ENCODE results near the gene LHX3. TPM values are rescaled to one million over a fixed set of nuclear protein-coding genes. Genes with fewer than 3 reads are reported as not detected.

LHX3 gene
- total and polyA plus RNA-seq, 2 of the 8 experiments (the other 6 are each of a cell fraction or from before 2014, with no cell fraction given) = 0.02 TPM; not detected in 1

- peak overlapping the region; percentile 67 for H2BK5ac ChIP-seq (ENCODE audit: low read depth, low read length)
- no peaks in the 10 kb centered on the region for H3K23me2 ChIP-seq (ENCODE audit: low read depth, low read length)
- no peaks in the 10 kb centered on the region for H3K27me3 ChIP-seq (replicated peaks in 1 of 4; ENCODE audit: control insufficient read depth in 3 of 4, extremely low read depth in 1 of 4, insufficient read depth in 3 of 4, low read length in 3 of 4)
- peak overlapping the region; percentile 31 for H4K8ac ChIP-seq (ENCODE audit: extremely low read depth, insufficient read depth, low read length)
- H2AFZ ChIP-seq (ENCODE audit: low read length) = no peak overlapping the region
- POLR2A ChIA-PET (ENCODE audit: partially characterized antibody) = interaction anchor here (1.2 kb wide), 1 partner anchor 23 kb away, joined by 3 read pairs; no protein-coding TSS in a partner anchor
- H3K23ac ChIP-seq (ENCODE audit: insufficient read length) = no peak overlapping the region
- H2BK12ac ChIP-seq (ENCODE audit: low read depth, low read length) = peak overlapping the region; percentile 60; the same call in 1 of the 2 replicates
- H3K4me3 ChIP-seq (ENCODE audit: extremely low read depth in 1 of 4, insufficient read depth in 2 of 4, low read depth in 3 of 4, low read length in 4 of 4) = no peak overlapping the region
- no peak for FAIRE-seq
- H3K4ac ChIP-seq (replicated peaks; ENCODE audit: insufficient read length, low read depth, low read length) = no peak overlapping the region
- H3K9ac ChIP-seq (replicated peaks in 1 of 4; ENCODE audit: extremely low read depth in 1 of 4, low read depth in 3 of 4, low read length in 3 of 4) = no peak overlapping the region
- no peak overlapping the region for H3K56ac ChIP-seq (replicated peaks; ENCODE audit: insufficient read length, low read depth, low read length)
- H3K79me1 ChIP-seq (ENCODE audit: low read depth, low read length) = peaks cover 16% of the 10 kb centered on the region
- no peak overlapping the region for H4K5ac ChIP-seq (ENCODE audit: insufficient read length, low read depth, low read length)
- CTCF ChIA-PET (ENCODE audit: partially characterized antibody) = interaction anchor here (0.7 to 6.7 kb wide), 32 partner anchors 8 to 258 kb away, joined by 3 to 52 read pairs (median 4); partner anchors contain the start of gene LHX3
- no peaks in the 10 kb centered on the region for H3K9me3 ChIP-seq (ENCODE audit: insufficient read depth in 2 of 2, low read depth in 1 of 2, low read length in 1 of 2)
- H4K20me1 ChIP-seq (replicated peaks in 1 of 2; ENCODE audit: control insufficient read depth in 1 of 2, insufficient read depth in 2 of 2, low read length in 2 of 2) = peaks cover 30% of the 10 kb centered on the region in 2 experiments
- H2BK120ac ChIP-seq (replicated peaks; ENCODE audit: low read depth, low read length) = no peak overlapping the region
- no peak overlapping the region for H3K27ac ChIP-seq (ENCODE audit: low read depth, low read length)
- H3K4me1 ChIP-seq (replicated peaks in 1 of 4; ENCODE audit: control insufficient read depth in 3 of 4, insufficient read depth in 4 of 4, low read length in 3 of 4) = no peaks in the 10 kb centered on the region; a peak in 1 of 7 replicates
- DNase-seq (ENCODE audit: low read depth in 1 of 2, low spot score in 2 of 2) = peak; percentile 44 to 92
- no peak overlapping the region for H4K91ac ChIP-seq (replicated peaks; ENCODE audit: insufficient read length, low read length)
- peaks cover 0 to 2% (median 1%) of the 10 kb centered on the region in 4 experiments; a peak in 4 of 8 replicates for H3K36me3 ChIP-seq (ENCODE audit: control insufficient read depth in 2 of 4, insufficient read depth in 4 of 4, low read length in 3 of 4)
- 0 out of 2 replicates have a peak overlapping the region, but pooled peaks have one; percentile 4 for H3K18ac ChIP-seq (ENCODE audit: extremely low read depth, low read length)
- peaks cover 0 to 61% of the 10 kb centered on the region in 2 experiments; a peak in 2 of 4 replicates for H3K79me2 ChIP-seq (ENCODE audit: control insufficient read depth in 1 of 2, insufficient read depth in 2 of 2, low read length in 2 of 2)
- H3K14ac ChIP-seq (ENCODE audit: insufficient read length) = no peak overlapping the region
- no peak overlapping the region for H2BK20ac ChIP-seq (ENCODE audit: low read length)
- no peak overlapping the region for H2AK5ac ChIP-seq (ENCODE audit: low read depth, low read length)
- WGBS, 2 experiments (ENCODE audit: extremely low coverage in 1 of 2, insufficient coverage in 1 of 2, insufficient read length in 1 of 2, insufficient replicate concordance in 2 of 2, low coverage in 1 of 2, low lambda C conversion rate in 2 of 2, missing lambda C conversion rate in 1 of 2) = 80% methylated on average over 30 of the region's 30 CpGs; no CpG with 5 or more reads in 1 of the 2 experiments
- peak overlapping the region; percentile 61; the same call in 1 of the 2 replicates for H2BK15ac ChIP-seq (ENCODE audit: low read length)
- H3K4me2 ChIP-seq (ENCODE audit: insufficient read depth in 1 of 2, low read depth in 2 of 2, low read length in 2 of 2) = no peak overlapping the region
- TF ChIP-seq, protein P1, sequence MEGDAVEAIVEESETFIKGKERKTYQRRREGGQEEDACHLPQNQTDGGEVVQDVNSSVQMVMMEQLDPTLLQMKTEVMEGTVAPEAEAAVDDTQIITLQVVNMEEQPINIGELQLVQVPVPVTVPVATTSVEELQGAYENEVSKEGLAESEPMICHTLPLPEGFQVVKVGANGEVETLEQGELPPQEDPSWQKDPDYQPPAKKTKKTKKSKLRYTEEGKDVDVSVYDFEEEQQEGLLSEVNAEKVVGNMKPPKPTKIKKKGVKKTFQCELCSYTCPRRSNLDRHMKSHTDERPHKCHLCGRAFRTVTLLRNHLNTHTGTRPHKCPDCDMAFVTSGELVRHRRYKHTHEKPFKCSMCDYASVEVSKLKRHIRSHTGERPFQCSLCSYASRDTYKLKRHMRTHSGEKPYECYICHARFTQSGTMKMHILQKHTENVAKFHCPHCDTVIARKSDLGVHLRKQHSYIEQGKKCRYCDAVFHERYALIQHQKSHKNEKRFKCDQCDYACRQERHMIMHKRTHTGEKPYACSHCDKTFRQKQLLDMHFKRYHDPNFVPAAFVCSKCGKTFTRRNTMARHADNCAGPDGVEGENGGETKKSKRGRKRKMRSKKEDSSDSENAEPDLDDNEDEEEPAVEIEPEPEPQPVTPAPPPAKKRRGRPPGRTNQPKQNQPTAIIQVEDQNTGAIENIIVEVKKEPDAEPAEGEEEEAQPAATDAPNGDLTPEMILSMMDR (IDR thresholded peaks at IDR 0.05; ENCODE audit: control extremely low read depth in 1 of 3, insufficient read depth in 1 of 3, low read depth in 1 of 3, low read length in 3 of 3) = peak in 2 of 3 experiments; percentile 98 to 99; a peak in 3 of 4 replicates
- TF ChIP-seq EP300 (IDR thresholded peaks at IDR 0.05; ENCODE audit: borderline replicate concordance in 1 of 2, low read depth in 2 of 2, low read length in 2 of 2) = no peak
- TF ChIP-seq BRCA1 (IDR thresholded peaks at IDR 0.05; ENCODE audit: low read depth, low read length) = no peak
- TF ChIP-seq KDM1A (IDR thresholded peaks at IDR 0.05; ENCODE audit: borderline replicate concordance, low read length) = peak; percentile 47; the same call in 1 of the 2 replicates
- no peak for TF ChIP-seq KDM4A (IDR thresholded peaks at IDR 0.05; ENCODE audit: low read depth, low read length, severe bottlenecking)
- no peak for TF ChIP-seq POU5F1 (IDR thresholded peaks at IDR 0.05; ENCODE audit: low read depth, low read length)
- TF ChIP-seq SP1 (IDR thresholded peaks at IDR 0.05; ENCODE audit: low read depth, low read length) = no peak
These were observed 21.1 kb upstream of the LHX3 start for GRCh38 chr9:136225748-136226679.

Data from H1 (cell line).